GM10266 (cell line): ENCODE measurements around the gene DCTPP1.
"Not testable (repeated sequence)": the region's sequence is repeated elsewhere in the genome, so short reads cannot be mapped to it uniquely, and the experiment has no call there.

Source experiments
- DNase-seq: peaks from one replicate; pipeline ENCODE4 v3.0.0; 2012; ENCODE audit errors: extremely low spot score
- TF ChIP-seq, protein P1 (sequence below): IDR thresholded peaks from 2 replicates; pipeline ENCODE4 v1.5.1; 2012; ENCODE audit warnings: mild to moderate bottlenecking, low read depth; ENCODE audit not compliant: control insufficient read depth, insufficient read depth; ENCODE audit errors: missing control alignments

DCTPP1 gene

GRCh38 chr16:30457743-30458560 lies 28.1 kb upstream of the DCTPP1 start:
- DNase-seq: no peak
- TF ChIP-seq, protein P1, sequence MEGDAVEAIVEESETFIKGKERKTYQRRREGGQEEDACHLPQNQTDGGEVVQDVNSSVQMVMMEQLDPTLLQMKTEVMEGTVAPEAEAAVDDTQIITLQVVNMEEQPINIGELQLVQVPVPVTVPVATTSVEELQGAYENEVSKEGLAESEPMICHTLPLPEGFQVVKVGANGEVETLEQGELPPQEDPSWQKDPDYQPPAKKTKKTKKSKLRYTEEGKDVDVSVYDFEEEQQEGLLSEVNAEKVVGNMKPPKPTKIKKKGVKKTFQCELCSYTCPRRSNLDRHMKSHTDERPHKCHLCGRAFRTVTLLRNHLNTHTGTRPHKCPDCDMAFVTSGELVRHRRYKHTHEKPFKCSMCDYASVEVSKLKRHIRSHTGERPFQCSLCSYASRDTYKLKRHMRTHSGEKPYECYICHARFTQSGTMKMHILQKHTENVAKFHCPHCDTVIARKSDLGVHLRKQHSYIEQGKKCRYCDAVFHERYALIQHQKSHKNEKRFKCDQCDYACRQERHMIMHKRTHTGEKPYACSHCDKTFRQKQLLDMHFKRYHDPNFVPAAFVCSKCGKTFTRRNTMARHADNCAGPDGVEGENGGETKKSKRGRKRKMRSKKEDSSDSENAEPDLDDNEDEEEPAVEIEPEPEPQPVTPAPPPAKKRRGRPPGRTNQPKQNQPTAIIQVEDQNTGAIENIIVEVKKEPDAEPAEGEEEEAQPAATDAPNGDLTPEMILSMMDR: no peak

- TF ChIP-seq, protein P1: no peak
- no peak for DNase-seq
These were observed 27.4 kb upstream of the DCTPP1 start for GRCh38 chr16:30457256-30457655.

DNA sequence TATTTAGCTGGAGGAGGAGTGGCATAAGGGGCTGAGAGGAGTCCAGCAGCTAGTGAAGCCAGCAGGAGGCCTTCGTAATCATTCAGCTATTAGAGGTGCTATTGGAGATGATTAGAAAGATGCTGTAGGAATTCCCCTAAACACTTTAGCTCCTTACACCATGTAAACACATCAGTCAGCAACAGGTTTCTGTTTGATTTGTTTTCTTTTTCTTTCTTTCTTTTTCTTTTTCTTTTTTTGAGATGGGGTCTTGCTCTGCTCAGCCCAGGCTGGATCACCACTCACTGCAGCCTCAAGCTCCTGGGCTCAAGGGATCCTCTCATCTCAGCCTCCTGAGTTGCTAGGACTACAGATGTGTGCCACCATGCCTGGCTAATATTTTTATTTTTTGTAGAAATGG lies 26.5 kb upstream of the DCTPP1 start:
- DNase-seq: no peak
- TF ChIP-seq, protein P1: no peak

DNA sequence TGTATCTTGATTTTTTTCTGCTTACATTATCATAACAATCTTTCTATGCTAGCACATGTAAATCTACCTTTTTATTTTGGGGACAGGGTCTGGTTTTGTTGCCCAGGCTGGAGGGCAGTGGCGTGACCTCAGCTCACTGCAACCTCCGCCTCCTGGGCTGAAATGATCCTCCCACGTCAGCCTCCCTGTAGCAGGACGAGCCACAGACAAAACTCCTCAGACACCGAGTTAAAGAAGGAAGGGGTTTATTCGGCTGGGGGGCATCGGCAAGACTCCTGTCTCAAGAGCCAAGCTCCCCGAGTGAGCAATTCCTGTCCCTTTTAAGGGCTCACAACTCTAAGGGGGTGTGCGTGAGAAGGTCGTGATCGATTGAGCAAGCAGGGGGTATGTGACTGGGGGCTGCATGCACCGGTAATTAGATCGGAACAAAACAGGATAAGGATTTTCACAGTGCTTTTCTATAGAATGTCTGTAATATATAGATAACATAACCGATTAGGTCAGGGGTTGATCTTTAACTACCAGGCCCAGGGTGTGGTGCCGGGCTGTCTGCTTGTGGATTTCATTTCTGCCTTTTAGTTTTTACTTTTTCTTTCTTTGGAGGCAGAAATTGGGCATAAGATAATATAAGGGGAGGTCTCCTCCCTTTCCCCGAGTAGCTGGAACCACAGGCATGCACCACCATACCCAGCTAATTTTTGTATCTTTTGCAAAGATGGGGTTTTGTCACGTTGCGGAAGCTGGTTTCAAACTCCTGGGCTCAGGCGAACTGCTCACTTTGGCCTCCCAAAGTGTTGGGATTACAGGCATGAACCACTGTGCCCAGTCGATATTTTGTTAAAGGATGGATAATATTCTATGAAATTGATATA lies 23.1 kb upstream of the DCTPP1 start:
- DNase-seq: not testable (repeated sequence)

GRCh38 chr16:30449116-30449435 lies 19.2 kb upstream of the DCTPP1 start:
- TF ChIP-seq, protein P1: no peak
- no peak for DNase-seq

- DNase-seq: no peak
- TF ChIP-seq, protein P1: no peak
These were observed 17.8 kb upstream of the DCTPP1 start for GRCh38 chr16:30447512-30448226.

DNA sequence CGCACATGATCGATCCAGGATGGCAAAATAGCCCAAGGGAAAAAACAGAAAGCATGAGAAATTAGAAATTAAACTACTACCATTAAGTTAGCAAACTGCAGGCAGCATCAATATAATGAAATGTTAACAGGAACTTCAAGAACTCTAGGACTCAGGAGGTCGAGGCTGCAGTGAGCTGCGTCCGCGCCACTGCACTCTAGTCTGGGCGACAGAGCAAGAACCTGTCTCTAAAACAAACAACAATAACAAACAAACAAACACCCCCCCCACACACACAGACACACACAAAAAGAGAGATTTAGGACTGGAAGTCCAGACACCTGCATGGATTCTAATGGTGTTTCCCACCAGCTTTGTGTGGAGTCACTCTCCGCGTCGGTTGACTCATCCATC lies 16.4 kb upstream of the DCTPP1 start:
- TF ChIP-seq, protein P1: no peak
- DNase-seq: no peak
